NCI-H1105 (cell line): ENCODE results near the gene WWOX.
"Not testable (repeated sequence)": the region's sequence is repeated elsewhere in the genome, so short reads cannot be mapped to it uniquely, and the experiment has no call there.

Experiments used
- DNase-seq: peaks from one replicate; lab custom pipeline; 2025; lab: John Stamatoyannopoulos, UW

WWOX gene

GRCh38 chr16:79037521-79038373 is 938.3 kb downstream of the WWOX start:
- no peak for DNase-seq

- no peak for DNase-seq
Observed at GRCh38 chr16:79041206-79041605, 941.8 kb downstream of the WWOX start.

- DNase-seq: no peak
Observed at GRCh38 chr16:79042141-79042540, 942.7 kb downstream of the WWOX start.

GRCh38 chr16:79042886-79043285 is 943.4 kb downstream of the WWOX start:
- no peak for DNase-seq

GRCh38 chr16:79045191-79045590 is 945.7 kb downstream of the WWOX start:
- no peak for DNase-seq

- no peak for DNase-seq
Observed at GRCh38 chr16:79047337-79047736, 947.9 kb downstream of the WWOX start.

- no peak for DNase-seq
Observed at GRCh38 chr16:79049040-79049439, 949.6 kb downstream of the WWOX start.

GRCh38 chr16:79050063-79050462 is 950.6 kb downstream of the WWOX start:
- no peak for DNase-seq

- DNase-seq: no peak
Observed at GRCh38 chr16:79051313-79051712, 951.9 kb downstream of the WWOX start.

- not testable (repeated sequence) for DNase-seq
Observed at GRCh38 chr16:79052198-79052597, 952.7 kb downstream of the WWOX start.

GRCh38 chr16:79053577-79053976 is 954.1 kb downstream of the WWOX start:
- DNase-seq: no peak

- DNase-seq: no peak
Observed at GRCh38 chr16:79054211-79054984, 954.9 kb downstream of the WWOX start.

- no peak for DNase-seq
Observed at GRCh38 chr16:79055251-79055970, 956.0 kb downstream of the WWOX start.

GRCh38 chr16:79061181-79061580 is 961.7 kb downstream of the WWOX start:
- no peak for DNase-seq

GRCh38 chr16:79062336-79062735 is 962.9 kb downstream of the WWOX start:
- DNase-seq: no peak

GRCh38 chr16:79062821-79063220 is 963.4 kb downstream of the WWOX start:
- no peak for DNase-seq

GRCh38 chr16:79064256-79064972 is 965.0 kb downstream of the WWOX start:
- DNase-seq: no peak

GRCh38 chr16:79066561-79066960 is 967.1 kb downstream of the WWOX start:
- DNase-seq: peak; percentile 47

GRCh38 chr16:79067600-79067999 is 968.1 kb downstream of the WWOX start:
- no peak for DNase-seq

GRCh38 chr16:79069121-79069520 is 969.7 kb downstream of the WWOX start:
- DNase-seq: no peak

GRCh38 chr16:79069633-79070032 is 970.2 kb downstream of the WWOX start:
- DNase-seq: no peak

GRCh38 chr16:79071424-79071823 is 972.0 kb downstream of the WWOX start:
- peak; percentile 79 for DNase-seq
